HG02852 (cell line): ENCODE measurements around the gene GLYATL3.

Experiments used
- ATAC-seq: cut with Tn5 transposase; IDR thresholded peaks from one replicate; pipeline ENCODE4 v1.9.1; 2021; ENCODE audit warnings: mild to moderate bottlenecking, moderate library complexity; ENCODE audit not compliant: unreplicated experiment

GLYATL3 gene

DNA sequence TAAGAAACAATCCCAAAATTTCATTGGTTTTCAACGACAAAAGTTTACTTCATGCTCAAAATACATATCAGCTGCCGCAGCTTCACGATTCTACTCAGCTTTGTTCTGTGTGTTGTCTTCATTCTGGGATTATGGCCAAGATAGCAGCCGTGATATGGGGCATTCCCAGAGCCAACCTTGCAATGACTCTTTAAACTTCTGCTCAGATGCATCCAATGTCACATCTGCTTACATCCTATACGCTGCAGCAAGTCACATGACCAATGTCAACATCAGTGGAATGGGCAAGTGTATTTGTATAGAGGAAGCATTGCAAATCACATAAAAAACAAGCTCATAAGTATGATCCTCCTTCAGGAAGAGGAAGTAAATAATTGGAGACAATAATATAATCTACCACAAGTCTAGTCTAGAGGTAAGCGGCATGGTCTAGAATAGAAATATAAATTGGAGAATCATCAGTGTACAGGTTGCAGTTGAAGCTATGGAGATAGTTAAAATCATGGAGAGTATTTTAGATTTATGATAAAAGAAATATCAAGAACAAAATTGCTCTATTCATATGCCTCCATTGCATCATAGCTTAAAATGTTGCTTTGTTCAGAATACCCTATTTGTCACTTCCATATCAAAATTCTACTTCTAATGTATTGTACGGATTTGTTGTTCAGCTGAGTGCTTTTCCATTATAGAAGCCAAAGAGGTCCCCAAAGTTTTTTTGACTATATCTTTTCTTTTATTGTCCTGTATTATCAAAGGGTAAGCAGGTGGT, 43.5 kb downstream of the GLYATL3 start:
- ATAC-seq: no peak

DNA sequence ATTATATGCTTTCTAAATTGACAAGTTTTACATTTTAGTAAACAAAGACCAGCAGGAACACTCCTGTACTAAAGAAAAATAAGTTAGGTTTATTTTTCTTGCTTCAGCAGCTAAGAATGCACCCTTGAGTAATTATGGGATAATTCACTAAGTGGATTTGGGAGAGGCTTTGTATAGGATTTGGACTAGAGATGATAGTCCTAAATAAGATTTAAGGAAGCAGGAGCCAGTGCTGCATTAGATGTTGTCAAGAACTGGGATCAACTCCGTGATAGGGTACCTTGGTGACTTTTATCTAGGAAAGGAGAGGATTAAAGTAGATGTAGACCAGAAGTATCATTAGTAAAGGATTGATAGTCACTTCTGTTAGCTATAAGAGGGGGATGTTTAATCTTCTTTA, 46.6 kb downstream of the GLYATL3 start:
- no peak for ATAC-seq

DNA sequence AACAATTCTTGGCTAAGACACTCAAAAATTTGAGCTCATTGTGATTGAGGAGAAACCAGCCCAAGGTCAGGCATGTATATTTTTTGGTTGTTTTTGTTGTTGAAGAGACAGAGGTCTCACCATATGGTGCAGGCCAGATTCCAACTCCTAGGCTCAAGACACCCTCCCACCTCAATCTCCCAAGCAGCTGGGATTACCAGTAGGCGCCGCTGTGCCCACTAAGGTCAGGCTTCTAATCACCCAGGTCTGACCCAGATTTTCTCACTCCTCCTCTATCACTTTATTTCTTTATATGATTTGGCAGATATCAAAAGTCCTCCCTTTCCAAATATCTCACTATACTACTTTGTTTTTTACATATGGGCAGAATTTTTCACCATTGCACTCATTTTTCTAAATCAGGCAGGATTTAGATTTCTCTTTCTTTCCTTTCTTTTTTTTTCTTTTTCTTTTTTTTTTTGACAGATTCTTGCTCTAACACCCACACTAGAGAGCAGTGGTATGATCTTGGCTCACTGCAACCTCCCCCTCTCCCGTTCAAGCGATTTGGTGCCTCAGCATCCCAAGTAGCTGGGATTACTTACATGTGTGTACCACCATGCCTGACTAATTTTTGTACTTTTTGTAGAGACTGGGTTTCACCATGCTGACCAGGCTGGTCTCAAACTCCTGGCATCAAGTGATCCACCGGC, 49.0 kb downstream of the GLYATL3 start:
- ATAC-seq: no peak

DNA sequence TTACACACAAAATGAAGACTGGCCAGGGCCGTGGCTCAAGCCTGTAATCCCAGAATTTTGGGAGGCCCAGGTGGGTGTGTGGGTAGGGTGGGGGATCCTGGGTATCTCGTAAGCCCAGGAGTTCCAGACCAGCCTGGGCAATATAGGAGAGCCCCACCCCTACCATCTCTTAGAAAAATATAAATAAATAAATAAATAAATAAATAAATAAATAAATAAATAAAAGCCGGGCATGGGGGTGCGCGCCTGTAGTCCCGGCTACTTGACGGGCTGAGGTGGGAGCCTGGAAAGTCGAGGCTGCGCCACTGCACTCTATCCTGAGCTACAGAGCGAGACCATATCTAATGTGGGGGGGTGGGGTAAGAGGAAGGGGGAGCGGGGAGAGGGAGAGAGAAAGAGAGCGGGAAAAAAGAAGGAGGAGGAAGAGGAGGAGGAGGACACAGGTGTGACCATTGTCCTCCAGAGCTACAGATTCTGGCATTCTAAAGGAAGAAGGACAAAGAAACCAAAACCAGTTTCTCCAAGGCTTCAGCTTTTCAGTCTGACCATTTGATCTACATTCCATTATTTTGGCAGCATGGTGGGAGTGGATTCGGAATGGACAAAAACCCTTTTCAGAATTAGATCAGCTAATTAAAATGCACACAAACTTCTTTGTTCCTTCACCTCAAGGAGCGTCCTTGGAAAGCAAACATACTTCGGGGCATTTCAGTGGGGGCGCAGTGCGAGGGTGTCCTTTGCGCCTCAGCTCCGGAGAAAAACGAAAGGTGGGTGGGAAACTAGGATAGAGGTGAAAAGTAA, 50.2 kb downstream of the GLYATL3 start:
- no peak for ATAC-seq

DNA sequence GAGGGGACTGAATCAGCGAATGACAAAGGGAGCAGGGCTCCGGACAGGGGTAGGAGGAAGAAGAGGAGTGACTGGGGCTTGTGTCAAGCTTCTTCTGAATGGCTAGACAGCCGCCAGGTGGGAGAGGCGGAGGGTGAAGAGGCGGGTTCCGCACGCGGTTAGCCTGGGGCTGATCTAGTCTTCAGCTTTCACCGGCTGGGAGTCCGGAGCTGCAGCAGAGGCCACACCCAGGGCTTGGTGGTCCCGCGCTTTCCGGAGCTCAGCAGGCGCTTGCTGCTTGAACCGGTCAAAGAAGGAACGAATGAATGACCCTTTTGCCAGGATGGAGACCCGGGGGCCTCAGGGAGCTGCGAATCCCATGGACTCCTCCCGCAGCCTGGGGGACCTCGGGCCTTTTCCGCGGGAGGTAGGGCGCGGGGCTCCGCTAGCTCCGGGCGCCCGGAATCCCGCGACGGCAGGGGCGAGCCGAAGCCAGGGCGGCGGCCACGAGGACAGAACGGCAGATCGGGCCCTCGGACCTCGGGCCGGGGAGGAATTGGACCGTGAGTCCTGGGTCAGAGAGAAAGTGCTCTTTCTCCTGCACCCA, 50.9 kb downstream of the GLYATL3 start, which contains the start of gene C6orf141:
Gene C6orf141, plus strand, starts transcription at position 177 of the 586 bp plus-strand sequence. Its CDS starts 125 bp downstream, at position 302.
- peak; percentile 61 for ATAC-seq

DNA sequence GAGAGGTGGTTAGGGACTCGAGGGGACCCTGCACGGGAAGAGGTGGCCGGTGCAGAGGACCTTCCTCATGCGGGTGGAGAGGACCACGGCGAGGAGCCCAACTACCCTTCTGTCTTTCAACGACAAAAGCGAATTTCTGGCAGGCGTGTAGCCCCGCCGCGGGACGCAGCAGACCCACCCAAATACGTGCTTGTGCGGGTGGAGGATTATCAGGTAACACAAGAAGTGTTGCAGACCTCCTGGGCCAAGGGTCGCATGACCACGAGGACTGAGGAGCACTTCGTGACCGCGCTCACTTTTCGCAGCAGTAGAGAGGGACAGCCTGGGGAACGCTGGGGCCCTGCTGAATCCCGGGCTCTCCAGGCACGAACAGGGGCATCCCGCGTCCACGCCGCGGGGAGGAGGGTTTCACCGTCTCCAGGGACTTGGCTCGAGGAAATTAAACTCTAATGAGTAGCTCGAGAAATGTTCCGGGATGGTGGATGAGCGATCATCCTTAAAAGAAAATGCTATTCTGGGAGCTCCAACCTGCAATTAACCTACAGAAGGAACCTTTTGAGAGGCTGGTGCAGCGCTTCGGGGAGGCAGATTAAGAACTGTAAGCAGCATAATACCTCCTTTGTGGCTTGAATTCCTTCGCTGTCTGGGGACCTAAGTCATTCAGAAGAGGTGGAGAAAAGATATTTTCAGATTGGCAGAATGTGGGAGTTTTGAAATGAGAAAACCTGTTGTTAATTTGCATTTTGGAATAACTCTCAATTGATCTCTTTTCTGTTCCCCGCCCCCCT, 51.5 kb downstream of the GLYATL3 start:
- ATAC-seq: peak; percentile 49

DNA sequence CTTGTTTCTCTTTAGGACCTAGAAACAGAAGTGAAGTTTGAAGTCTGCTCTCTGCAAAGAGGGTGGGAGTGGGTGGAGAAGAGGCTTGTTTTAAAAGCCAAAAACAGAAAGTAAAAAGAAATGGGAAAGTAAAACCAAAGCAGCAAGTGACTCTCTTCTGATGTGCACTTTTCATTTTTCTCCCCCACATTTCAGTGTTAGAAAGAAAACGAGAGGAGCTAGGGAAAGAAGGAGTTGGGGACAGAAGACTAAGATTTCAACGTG, 52.1 kb downstream of the GLYATL3 start:
- ATAC-seq: peak; percentile 58

DNA sequence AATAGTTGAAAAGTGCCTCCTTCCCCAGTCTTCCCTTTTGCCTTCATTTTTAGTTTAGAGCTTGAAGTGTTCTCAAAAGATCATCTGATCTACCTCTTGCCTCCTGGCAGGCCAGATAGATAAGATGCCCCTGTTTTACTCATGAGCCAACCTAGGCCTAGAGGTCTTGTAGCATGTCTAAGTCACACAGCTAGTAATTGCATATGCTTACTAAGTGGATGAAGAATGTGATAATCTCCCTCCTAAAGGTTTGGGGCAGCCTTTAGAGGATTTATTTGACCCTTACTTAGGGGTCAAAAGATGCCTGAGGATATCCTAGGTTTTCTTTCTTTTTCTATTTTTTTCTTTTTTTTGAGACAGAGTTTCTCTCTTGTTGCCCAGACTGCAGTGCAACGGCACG, 52.9 kb downstream of the GLYATL3 start:
- no peak for ATAC-seq

DNA sequence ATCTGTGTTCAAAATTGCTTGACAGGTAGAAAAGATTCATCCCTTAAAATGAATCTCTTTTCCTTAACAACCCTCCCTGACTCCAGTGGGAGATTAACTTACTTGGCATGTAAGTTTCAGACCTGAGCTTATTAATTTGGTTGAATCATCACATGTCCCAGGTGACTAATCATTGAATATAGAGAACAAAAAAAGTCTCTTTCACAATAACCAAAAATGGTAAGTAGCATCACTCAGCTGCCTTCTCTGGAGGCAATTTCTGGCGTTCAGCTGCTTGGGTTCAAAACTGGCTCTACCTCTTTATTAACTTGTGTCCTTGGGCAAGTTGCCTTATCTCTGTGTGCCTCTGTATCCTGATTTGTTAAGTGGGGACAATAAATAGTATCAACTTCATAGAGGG, 53.7 kb downstream of the GLYATL3 start:
- no peak for ATAC-seq

DNA sequence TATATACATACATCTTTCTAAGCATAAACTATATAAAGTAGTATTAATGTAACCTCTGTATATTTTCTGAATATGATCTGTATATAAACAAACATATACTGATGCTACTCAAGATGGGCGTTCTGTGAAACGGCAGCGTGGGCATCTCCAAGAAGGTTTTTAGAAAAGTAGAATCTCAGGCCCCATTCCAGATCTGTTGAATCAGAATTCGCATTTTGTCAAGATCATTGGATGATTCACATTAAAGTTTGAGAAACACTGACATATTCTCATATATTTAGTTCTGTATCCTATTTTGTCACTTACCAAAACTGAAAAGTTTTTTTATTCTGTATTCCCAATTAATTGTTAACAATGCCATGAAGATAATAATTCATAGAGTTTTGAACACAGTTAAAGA, 56.2 kb downstream of the GLYATL3 start:
- no peak for ATAC-seq

DNA sequence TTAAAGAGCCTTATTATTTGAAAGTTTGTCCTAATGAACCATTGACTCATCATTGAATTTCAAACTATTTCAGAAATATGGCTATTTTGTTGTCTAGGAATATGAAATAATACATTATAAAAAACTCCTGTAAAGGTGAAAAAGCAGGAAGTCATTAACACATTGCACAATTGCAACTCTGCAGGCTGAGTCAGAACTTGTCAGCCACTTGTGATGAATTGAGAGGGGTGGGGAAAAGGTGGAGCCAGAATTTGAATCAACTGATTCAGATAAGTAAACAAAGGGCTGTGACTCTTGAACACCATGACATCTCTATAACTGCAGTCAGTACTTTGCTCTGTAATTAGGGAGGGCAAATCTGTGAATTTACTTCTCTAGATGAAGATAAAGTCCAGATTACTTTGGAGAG, 56.7 kb downstream of the GLYATL3 start:
- no peak for ATAC-seq

DNA sequence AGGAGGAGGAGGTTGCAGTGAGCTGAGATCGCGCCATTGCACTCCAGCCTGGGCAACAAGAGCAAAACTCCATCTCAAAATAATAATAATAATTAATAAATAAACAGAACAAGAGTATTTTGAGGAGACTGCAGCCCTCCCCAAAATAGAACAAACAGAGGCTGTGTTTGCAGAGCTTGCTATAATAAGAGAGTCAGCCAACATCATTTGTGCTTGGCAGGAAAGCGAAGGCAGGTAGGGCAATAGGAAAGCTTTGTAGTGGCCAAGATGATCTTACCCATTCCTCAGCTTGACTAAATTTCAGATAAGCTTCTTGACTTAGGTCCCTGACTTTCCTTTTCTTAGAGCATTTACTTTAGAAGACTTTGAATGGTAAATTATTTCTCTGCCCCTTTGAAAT, 57.5 kb downstream of the GLYATL3 start:
- no peak for ATAC-seq

DNA sequence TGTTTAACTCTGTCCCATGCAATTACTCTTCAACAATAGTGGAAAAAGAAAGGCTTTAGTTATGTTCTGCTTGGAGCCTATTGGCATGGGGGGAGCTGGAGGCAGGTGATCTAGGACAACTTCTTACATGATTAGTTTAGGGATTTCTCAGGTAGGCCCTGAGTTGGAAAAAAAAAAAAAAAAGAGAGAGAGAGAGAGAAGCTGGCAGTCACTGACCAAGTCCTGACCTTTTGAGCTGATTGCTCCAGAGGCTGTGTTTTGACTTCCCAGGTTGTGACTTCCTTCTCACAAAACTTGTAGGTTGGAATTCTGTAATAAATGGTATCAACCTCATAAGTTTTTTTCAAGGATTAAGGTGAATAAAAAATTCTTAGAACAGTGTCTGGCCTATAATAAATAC, 58.5 kb downstream of the GLYATL3 start:
- no peak for ATAC-seq

DNA sequence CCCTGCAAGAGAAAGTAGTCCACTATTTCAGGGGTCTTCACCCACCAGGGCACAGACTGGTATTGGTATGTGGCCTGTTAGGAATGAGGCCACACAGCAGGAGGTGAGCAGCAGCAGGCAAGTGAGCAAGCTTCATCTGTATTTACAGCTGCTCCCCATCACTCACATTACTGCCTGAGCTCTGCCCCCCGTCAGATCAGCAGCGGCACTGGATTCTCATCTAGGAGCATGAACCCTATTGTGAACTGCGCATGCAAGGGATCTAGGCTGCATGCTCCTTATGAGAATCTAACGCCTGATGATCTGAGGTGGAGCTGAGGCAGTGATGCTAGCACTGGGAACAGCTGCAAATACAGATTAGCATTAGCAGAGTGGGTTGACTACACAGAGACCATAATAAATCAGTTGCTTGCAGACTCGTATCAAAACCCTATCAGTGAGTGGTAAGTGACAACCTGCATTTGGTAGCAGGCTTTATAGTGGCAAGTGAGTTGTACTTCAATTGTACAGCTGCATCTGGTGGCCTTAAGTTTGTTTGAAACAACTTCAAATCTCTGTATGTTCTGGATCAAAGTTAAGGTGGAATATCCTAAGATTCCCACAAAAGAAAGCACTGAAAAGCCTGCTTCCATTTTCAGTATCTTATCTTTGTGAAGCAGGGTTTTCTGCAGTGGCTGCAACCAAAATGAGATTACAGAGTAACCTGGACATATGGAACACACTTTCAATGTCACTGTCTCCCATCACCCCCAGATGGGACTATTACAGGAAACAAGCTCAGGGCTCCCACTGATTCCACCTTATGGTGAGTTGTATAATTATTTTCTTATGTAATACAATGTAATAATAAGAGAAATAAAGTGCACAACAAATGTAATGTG, 63.5 kb downstream of the GLYATL3 start:
- ATAC-seq: no peak

DNA sequence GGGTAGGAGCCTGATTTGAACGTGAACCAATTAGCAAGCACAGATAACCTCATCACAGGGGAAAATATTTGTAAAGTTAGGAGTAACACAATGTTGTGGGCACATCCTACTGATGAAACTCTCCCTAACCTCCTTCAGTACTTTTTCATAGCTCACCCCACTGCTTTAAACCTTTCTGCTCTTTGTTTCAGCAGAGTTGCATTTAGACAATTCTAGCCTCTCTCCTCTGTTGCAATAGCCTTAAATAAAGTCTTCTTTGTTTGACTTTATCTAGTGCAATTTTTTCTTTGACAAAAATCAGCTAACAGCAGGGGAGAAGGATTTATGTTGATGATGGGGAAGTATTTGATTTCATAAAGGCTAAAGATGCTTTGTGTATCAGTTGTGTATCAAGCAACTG, 64.8 kb downstream of the GLYATL3 start:
- ATAC-seq: no peak

DNA sequence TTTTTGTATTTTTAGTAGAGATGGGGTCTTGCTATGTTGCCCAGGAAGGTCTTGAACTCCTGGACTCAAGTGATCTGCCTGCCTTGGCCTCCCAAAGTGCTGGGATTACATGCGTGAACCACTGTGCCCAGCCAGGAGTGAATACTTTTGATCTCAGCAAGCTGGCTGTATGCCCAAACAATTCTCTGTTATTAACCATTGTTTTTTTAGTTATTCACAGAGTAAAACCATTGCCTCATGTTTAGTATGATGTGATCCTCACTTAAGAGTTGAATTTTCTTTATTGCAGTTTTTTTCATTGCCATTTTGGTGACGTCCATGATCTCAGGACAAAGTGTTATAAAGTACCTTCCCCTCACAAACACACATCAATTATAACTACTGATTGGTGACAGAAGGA, 65.5 kb downstream of the GLYATL3 start:
- no peak for ATAC-seq

DNA sequence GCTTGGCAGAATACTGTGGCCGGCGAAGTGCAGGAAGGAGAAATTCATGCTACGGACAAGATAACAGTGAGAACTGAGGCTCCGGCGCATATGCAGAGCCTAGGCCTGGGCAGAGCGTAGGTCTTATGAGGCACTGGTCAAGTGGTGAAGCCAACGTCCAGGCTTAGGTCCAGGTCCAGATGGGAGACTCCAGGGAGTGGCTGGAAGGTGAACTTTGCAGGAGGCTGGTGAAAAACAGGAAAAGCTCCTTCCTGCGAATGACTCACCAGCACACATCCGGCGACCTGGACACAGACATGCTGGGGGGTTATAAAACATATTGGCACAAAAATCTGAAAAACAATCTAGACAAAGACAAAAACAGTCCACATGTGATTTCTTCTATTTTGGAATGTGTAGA, 66.1 kb downstream of the GLYATL3 start:
- ATAC-seq: no peak

DNA sequence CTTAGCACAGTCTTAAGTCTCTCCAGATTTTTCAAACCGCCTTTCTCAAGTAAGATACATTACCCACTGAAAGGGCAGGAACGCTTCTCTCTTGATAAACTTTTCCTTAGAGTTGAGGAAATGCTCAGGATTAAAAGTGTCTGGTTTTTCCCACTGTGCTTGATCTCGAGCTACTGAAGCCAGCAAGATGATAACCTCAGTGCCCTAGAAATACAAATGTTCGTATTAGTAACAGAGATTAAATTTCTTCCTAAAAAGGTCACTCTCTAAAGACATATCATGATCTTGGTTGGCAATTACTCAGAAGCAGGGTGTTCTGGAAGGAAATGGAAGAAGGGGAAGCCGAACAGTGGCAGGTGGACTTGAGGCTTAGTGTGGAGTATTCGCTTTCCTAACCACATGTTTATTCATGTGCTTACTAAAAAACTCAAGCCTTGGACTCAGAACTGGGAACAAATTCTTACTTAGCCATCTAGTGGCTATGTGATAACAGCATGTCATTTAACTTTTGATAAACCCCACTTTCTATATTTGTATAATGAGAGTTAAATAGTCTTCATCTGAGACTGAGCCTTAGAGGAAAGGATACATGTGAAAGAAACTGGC, 70.9 kb downstream of the GLYATL3 start:
- ATAC-seq: no peak

DNA sequence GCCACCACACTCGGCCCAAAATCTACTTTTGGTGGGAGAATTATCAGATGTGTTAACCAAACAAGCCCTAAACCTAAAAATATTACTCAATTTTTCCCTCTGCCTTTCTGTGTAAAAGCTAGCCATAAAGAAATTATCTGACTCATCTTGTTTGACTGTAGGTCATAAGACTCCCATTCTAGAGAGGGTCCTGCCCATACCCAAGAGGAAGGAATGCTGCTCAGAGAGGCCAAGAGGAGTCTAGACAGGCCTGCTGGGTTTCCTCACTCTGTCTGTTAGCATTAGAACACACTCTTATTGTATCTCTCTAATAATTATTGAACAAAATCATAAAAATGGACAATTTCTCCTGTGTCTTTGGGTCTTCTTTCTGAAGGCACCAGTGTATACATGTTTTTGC, 76.9 kb downstream of the GLYATL3 start:
- ATAC-seq: no peak
